A549 (cell line): Measurements from ENCODE around the gene STAU1. TPM values are rescaled to one million over a fixed set of nuclear protein-coding genes. Genes with fewer than 3 reads are reported as not detected.
"Not testable (repeated sequence)": the region's sequence is repeated elsewhere in the genome, so short reads cannot be mapped to it uniquely, and the experiment has no call there.

Source experiments
- ATAC-seq, 2 experiments: fragments of 200-7000 bp in 1 of 2; fragments of >200 bp in 1 of 2; cut with Nextera tagmentation in 1 of 2; cut with Tn5 transposase in 1 of 2; 3 replicates each; pipeline versions ENCODE4 v1.8.0 to v1.9.1; 2018 to 2020; ENCODE audit warnings: mild to moderate bottlenecking in 1 of 2, moderate library complexity in 1 of 2
- CTCF ChIA-PET: fragments of 300-600 bp; sonication (Branson Sonifier 250); formaldehyde crosslinking; extraction: SDS; loops from one replicate; lab custom pipeline; 2021; ENCODE audit warnings: antibody characterized with exemption, inconsistent platforms; lab: Yijun Ruan, JAX
- POLR2A ChIA-PET: fragments of 350-600 bp; formaldehyde crosslinking; extraction: SDS; loops from one replicate; lab custom pipeline; 2021; ENCODE audit warnings: antibody characterized with exemption, inconsistent platforms; lab: Yijun Ruan, JAX
- DNase-seq, 2 experiments: peaks; one replicate each; pipeline versions ENCODE4 v3.0.0 to v3.0.0-alpha.2; 2011 to 2016; ENCODE audit warnings: low read depth in 1 of 2, low spot score in 1 of 2
- FAIRE-seq: peaks from 2 replicates; lab custom pipeline; 2011; peaks lifted over from hg19 to GRCh38; lab: Jason Lieb, UNC
- H3K27ac ChIP-seq, 2 experiments: fragments of >200 bp; sonication (Bioruptor Twin); formaldehyde crosslinking; 3 replicates each; pipeline ENCODE4 v1.5.1; 2016 to 2017
- H3K4me1 ChIP-seq: fragments of >200 bp; sonication (Bioruptor Twin); formaldehyde crosslinking; 3 replicates; pipeline ENCODE4 v1.6.1; 2016
- H3K4me2 ChIP-seq: fragments of >200 bp; sonication (Bioruptor Twin); formaldehyde crosslinking; 3 replicates; pipeline ENCODE4 v1.6.1; 2016
- H3K4me3 ChIP-seq: fragments of >200 bp; sonication (Bioruptor Twin); formaldehyde crosslinking; 3 replicates; pipeline ENCODE4 v1.5.1; 2016
- H3K9me3 ChIP-seq: fragments of >200 bp; sonication (Bioruptor Twin); formaldehyde crosslinking; 3 replicates; pipeline ENCODE4 v1.6.1; 2016
- HDAC2 ChIP-seq: fragments of 200-600 bp; sonication (generic); IDR thresholded peaks from 2 replicates; pipeline ENCODE4 v1.6.1; 2016
- JUN ChIP-seq, 2 experiments: fragments of >200 bp; sonication (Bioruptor Twin); formaldehyde crosslinking; IDR thresholded peaks; 2 replicates in 1 of 2; 3 replicates in 1 of 2; pipeline ENCODE4 v1.6.1; 2016 to 2017
- MAFK ChIP-seq: fragments of 450-650 bp; IDR thresholded peaks from 2 replicates; pipeline ENCODE4 v1.6.1; 2014; ENCODE audit not compliant: partially characterized antibody
- POLR2A ChIP-seq: IDR thresholded peaks from 2 replicates; pipeline ENCODE4 v1.6.1; 2012; ENCODE audit warnings: mild to moderate bottlenecking, low read length
- RCOR1 ChIP-seq: fragments of 150-350 bp; IDR thresholded peaks from 2 replicates; pipeline ENCODE4 v1.6.1; 2014; ENCODE audit warnings: antibody characterized with exemption, low read length, low read depth
- WGBS: methylation state at CpG from one replicate; pipeline ENCODE4 v1.1.6; 2017; ENCODE audit errors: missing lambda C conversion rate; 5-methylcytosine and 5-hydroxymethylcytosine counted together
- polyA plus RNA-seq, 4 experiments: library from polyadenylated mRNA; depleted of rRNA in 3 of 4; stranded (reverse); fragments of >200 nt; fragmentation: RNase III in 1 of 4; extraction: RNeasy Plus Mini Kit Qiagen cat#74134 plus additional on column Dnase treatment in 1 of 4; gene quantifications; 2 replicates in 3 of 4; 3 replicates in 1 of 4; pipeline ENCODE4 v1.2.3, GENCODE V29; 2011 to 2017

Gene STAU1
- polyA plus RNA-seq, 2 of the 4 experiments (the other 2 are of a cell fraction) = 64.0 to 74.7 TPM

- TF ChIP-seq JUN (IDR thresholded peaks at IDR 0.05) = no peak
- TF ChIP-seq HDAC2 = no peak
- TF ChIP-seq, all 56 proteins: peak for 0
Measured at GRCh38 chr20:49091104-49091503, 97.0 kb downstream of the STAU1 start (continued).

- ATAC-seq, H3K4me1 ChIP-seq, H3K27ac ChIP-seq, FAIRE-seq, CTCF ChIA-PET, H3K9me3 ChIP-seq, POLR2A ChIA-PET, H3K4me3 ChIP-seq, DNase-seq, H3K4me2 ChIP-seq: not testable (repeated sequence)
- WGBS = 88% methylated on average over 12 of the region's 12 CpGs
Measured at GRCh38 chr20:49082295-49082694, 105.8 kb downstream of the STAU1 start.

GRCh38 chr20:49078310-49078709 is 109.8 kb downstream of the STAU1 start:
- whole genome bisulfite sequencing = 98% methylated on average over 3 of the region's 3 CpGs

GRCh38 chr20:49074521-49074920 is 113.6 kb downstream of the STAU1 start:
- ChIA-PET POLR2A (no interaction called here), CTCF (interaction anchor here (1.3 kb wide), 1 partner anchor 143 kb away, joined by 4 read pairs; no protein-coding TSS in a partner anchor)
- no peak for ATAC-seq
- Histone ChIP-seq H3K4me2 (no peak overlapping the region), H3K4me3 (no peak overlapping the region), H3K4me1 (no peaks in the 10 kb centered on the region), H3K9me3 (no peaks in the 10 kb centered on the region), H3K27ac (no peak overlapping the region)
- WGBS = 88% methylated on average over 2 of the region's 2 CpGs
- FAIRE-seq = no peak
- TF ChIP-seq MAFK (no peak), RCOR1 (no peak)
- no peak for DNase-seq

More at GRCh38 chr20:49078310-49078709, 109.8 kb downstream of the STAU1 start:
- ChIA-PET CTCF (interaction anchor here (0.7 to 1.4 kb wide), 5 partner anchors 10 to 421 kb away, joined by 3 to 5 read pairs (median 5); no protein-coding TSS in a partner anchor), POLR2A (interaction anchor here (1.0 kb wide), 1 partner anchor 10 kb away, joined by 3 read pairs; no protein-coding TSS in a partner anchor)
- Histone ChIP-seq H3K4me1 (no peaks in the 10 kb centered on the region), H3K9me3 (no peaks in the 10 kb centered on the region), H3K4me2 (no peak overlapping the region), H3K4me3 (no peak overlapping the region), H3K27ac (no peak overlapping the region)
- FAIRE-seq (no peak), DNase-seq (no peak), ATAC-seq (no peak)
- TF ChIP-seq POLR2A = no peak

Other genes with a start within 250 kb of the STAU1 start
- 125 and 131 TPM in 2 replicates for gene CSE1L, start 142.0 kb downstream of the STAU1 start, polyA plus RNA-seq (2011; rRNA removed)
- gene CSE1L, start 142.0 kb downstream of the STAU1 start, polyA plus RNA-seq (2017; fragmentation: RNase III; extraction: RNeasy Plus Mini Kit Qiagen cat#74134 plus additional on column Dnase treatment) = 113 to 132 TPM (median 116 TPM) in 3 replicates
- 60.2 and 69.3 TPM in 2 replicates for gene DDX27, start 31.1 kb upstream of the STAU1 start, polyA plus RNA-seq (2011; rRNA removed)
- gene DDX27, start 31.1 kb upstream of the STAU1 start, polyA plus RNA-seq (2017; fragmentation: RNase III; extraction: RNeasy Plus Mini Kit Qiagen cat#74134 plus additional on column Dnase treatment) = 69.3 to 74.2 TPM (median 71.0 TPM) in 3 replicates
- 6.0 and 14.2 TPM in 2 replicates for gene ZNFX1, start 89.7 kb upstream of the STAU1 start, polyA plus RNA-seq (2011; rRNA removed)
- 11.5 to 13.7 TPM (median 11.9 TPM) in 3 replicates for gene ZNFX1, start 89.7 kb upstream of the STAU1 start, polyA plus RNA-seq (2017; fragmentation: RNase III; extraction: RNeasy Plus Mini Kit Qiagen cat#74134 plus additional on column Dnase treatment)